Measurements from ENCODE around the gene NCAPH2.

- TF ChIP-seq CTCF (tag by site-specific recombination; IDR thresholded peaks at IDR 0.05) (no peak), ZNF785 (tag by site-specific recombination; IDR thresholded peaks at IDR 0.05) (no peak), ZNF138 (tag by site-specific recombination; IDR thresholded peaks at IDR 0.05; ENCODE audit: borderline replicate concordance) (no peak), YY1 (tag by site-specific recombination; IDR thresholded peaks at IDR 0.05) (no peak), ZBTB1 (tag by site-specific recombination; IDR thresholded peaks at IDR 0.05) (no peak), ZSCAN16 (tag by site-specific recombination; IDR thresholded peaks at IDR 0.05) (no peak), ZNF335 (tag by site-specific recombination; conservative IDR thresholded peaks at IDR 0.05) (no peak), ZNF624 (tag by site-specific recombination; IDR thresholded peaks at IDR 0.05) (no peak), PBX3 (CRISPR knock-in tag; IDR thresholded peaks at IDR 0.05) (no peak)
These were observed 49.0 kb upstream of the NCAPH2 start for GRCh38 chr22:50459016-50459415.
